Measurements from ENCODE around the gene NEXMIF.
"Not testable (repeated sequence)": the region's sequence is repeated elsewhere in the genome, so short reads cannot be mapped to it uniquely, and the experiment has no call there.

NEXMIF gene

GRCh38 chrX:74788545-74789086 lies 136.6 kb downstream of the NEXMIF start:
- no peak for DNase-seq

- no peak for DNase-seq
These were observed 140.6 kb downstream of the NEXMIF start for GRCh38 chrX:74784629-74785028.

- DNase-seq, result no peak
These were observed 143.7 kb downstream of the NEXMIF start for GRCh38 chrX:74781507-74782034.

- no peak for DNase-seq
These were observed 146.1 kb downstream of the NEXMIF start for GRCh38 chrX:74779175-74779574.

- no peak for DNase-seq
These were observed 150.3 kb downstream of the NEXMIF start for GRCh38 chrX:74774988-74775387.

- DNase-seq, result no peak
These were observed 188.8 kb downstream of the NEXMIF start for GRCh38 chrX:74736450-74736849.

- DNase-seq, result no peak
These were observed 220.0 kb downstream of the NEXMIF start for GRCh38 chrX:74705269-74705668.

GRCh38 chrX:74701343-74701742 lies 223.9 kb downstream of the NEXMIF start:
- not testable (repeated sequence) for DNase-seq

- no peak for DNase-seq
These were observed 240.8 kb downstream of the NEXMIF start for GRCh38 chrX:74684466-74684865.
